HG02588 (cell line): Measurements from ENCODE around the gene SYN1.

Experiments used
- ATAC-seq: cut with Tn5 transposase; IDR thresholded peaks from one replicate; pipeline ENCODE4 v1.9.1; 2021; ENCODE audit warnings: mild to moderate bottlenecking, moderate library complexity; ENCODE audit not compliant: unreplicated experiment

Gene SYN1

GRCh38 chrX:47540754-47541538, 78.7 kb downstream of the SYN1 start:
- ATAC-seq = no peak

- ATAC-seq = no peak
These were observed 79.8 kb downstream of the SYN1 start for GRCh38 chrX:47539860-47540259.

- ATAC-seq = no peak
These were observed 89.6 kb downstream of the SYN1 start for GRCh38 chrX:47530049-47530448.

- ATAC-seq = no peak
These were observed 90.1 kb downstream of the SYN1 start for GRCh38 chrX:47529548-47529947.

- no peak for ATAC-seq
These were observed 95.9 kb downstream of the SYN1 start for GRCh38 chrX:47523713-47524166.

- peak; percentile 96 for ATAC-seq
These were observed 96.4 kb downstream of the SYN1 start for GRCh38 chrX:47523297-47523696.
